Head of caudate nucleus (tissue), 42 donors: ENCODE results near the gene AKAP8L.
"Not testable (repeated sequence)": the region's sequence is repeated elsewhere in the genome, so short reads cannot be mapped to it uniquely, and the experiment has no call there.

Source experiments
- DNase-seq, 42 donors: peaks; one replicate each; pipeline versions ENCODE4 v3.0.0 to v3.0.0-alpha.2; 2020 to 2021; ENCODE audit warnings: mixed read lengths in 7 of 42
- intact Hi-C: fragments of 100-400 bp; cut with DNase I; formaldehyde crosslinking; loops from one replicate; pipeline ENCODE4 v1.15.0; 2022

Gene AKAP8L

GRCh38 chr19:15399635-15400034, 19.2 kb downstream of the AKAP8L start:
- intact Hi-C loops: no loop called here
- no peak for DNase-seq

- peak in 1 of 42 donors; percentile 6 for DNase-seq
- intact Hi-C loops: no loop called here
Measured at GRCh38 chr19:15399234-15399515, 19.6 kb downstream of the AKAP8L start.

GRCh38 chr19:15398501-15399233, 20.1 kb downstream of the AKAP8L start:
- intact Hi-C loops: no loop called here
- DNase-seq: peak in 3 of 42 donors; percentile 6 to 32 (median 15)

- peak in 1 of 42 donors; percentile 16 for DNase-seq
- intact Hi-C loops: no loop called here
Measured at GRCh38 chr19:15397782-15398181, 21.0 kb downstream of the AKAP8L start.

GRCh38 chr19:15397236-15397635, 21.6 kb downstream of the AKAP8L start:
- intact Hi-C loops: no loop called here
- peak in 2 of 42 donors; percentile 0 to 15 for DNase-seq

- intact Hi-C loops: no loop called here
- DNase-seq: peak in 4 of 42 donors; percentile 5 to 23 (median 10)
Measured at GRCh38 chr19:15396436-15396835, 22.4 kb downstream of the AKAP8L start.

GRCh38 chr19:15395251-15395650, 23.5 kb downstream of the AKAP8L start:
- intact Hi-C loops: not testable (repeated sequence)
- DNase-seq: peak in 1 of 42 donors; percentile 2

GRCh38 chr19:15394426-15394825, 24.4 kb downstream of the AKAP8L start:
- DNase-seq: peak in 1 of 42 donors; percentile 4
- intact Hi-C loops: no loop called here

GRCh38 chr19:15393963-15394362, 24.8 kb downstream of the AKAP8L start:
- intact Hi-C loops: no loop called here
- no peak for DNase-seq

GRCh38 chr19:15390814-15391213, 28.0 kb downstream of the AKAP8L start:
- DNase-seq: no peak
- intact Hi-C loops: no loop called here

- intact Hi-C loops: loop anchor here (5.0 kb wide), 1 partner anchor 115 kb away; no protein-coding TSS in a partner anchor
- DNase-seq: peak in 22 of 42 donors; percentile 18 to 77 (median 44)
Measured at GRCh38 chr19:15381864-15382263, 36.9 kb downstream of the AKAP8L start.

- intact Hi-C loops: loop anchor here (5.0 kb wide), 1 partner anchor 114 kb away; no protein-coding TSS in a partner anchor
- DNase-seq: no peak
Measured at GRCh38 chr19:15381429-15381828, 37.4 kb downstream of the AKAP8L start.

GRCh38 chr19:15379999-15380647, 38.7 kb downstream of the AKAP8L start:
- intact Hi-C loops: loop anchor here (5.0 kb wide), 2 partner anchors 37 to 113 kb away; partner anchors contain the start of gene AKAP8L
- DNase-seq: peak in 12 of 42 donors; percentile 17 to 43 (median 32)

GRCh38 chr19:15379083-15379998, 39.4 kb downstream of the AKAP8L start, which contains the start of gene AKAP8:
Gene AKAP8 (minus strand): TSS chr19:15379787. CDS start chr19:15379731, 56 bp downstream.
- intact Hi-C loops: loop anchor here (5.0 kb wide), 1 partner anchor 38 kb away; the partner anchor contains the start of gene AKAP8L

GRCh38 chr19:15378534-15379082, 40.2 kb downstream of the AKAP8L start:
- intact Hi-C loops: loop anchor here (5.0 kb wide), 1 partner anchor 39 kb away; the partner anchor contains the start of gene AKAP8L
- DNase-seq: peak in 35 of 42 donors; percentile 31 to 73 (median 51)

More at GRCh38 chr19:15379083-15379998, 39.4 kb downstream of the AKAP8L start, which contains the start of gene AKAP8:
- DNase-seq: peak; percentile 96 to 99 (median 98)

GRCh38 chr19:15374796-15375440, 43.9 kb downstream of the AKAP8L start:
- intact Hi-C loops: loop anchor here (5.0 kb wide), 1 partner anchor 42 kb away; the partner anchor contains the start of gene AKAP8L
- DNase-seq: no peak

GRCh38 chr19:15374105-15374651, 44.6 kb downstream of the AKAP8L start:
- peak in 6 of 42 donors; percentile 14 to 54 (median 24) for DNase-seq

GRCh38 chr19:15373644-15374043, 45.1 kb downstream of the AKAP8L start:
- DNase-seq: peak in 1 of 42 donors; percentile 30
- intact Hi-C loops: no loop called here

More at GRCh38 chr19:15374105-15374651, 44.6 kb downstream of the AKAP8L start:
- intact Hi-C loops: no loop called here
